Limb (tissue), 2 donors: ENCODE data around the gene ZNF774.
"Not testable (repeated sequence)": the region's sequence is repeated elsewhere in the genome, so short reads cannot be mapped to it uniquely, and the experiment has no call there.

ENCODE experiments used
- DNase-seq, 2 donors: peaks; one replicate each; pipeline ENCODE4 v3.0.0-alpha.2; 2016; ENCODE audit errors: extremely low spot score in 2 of 2

The ZNF774 gene

DNA sequence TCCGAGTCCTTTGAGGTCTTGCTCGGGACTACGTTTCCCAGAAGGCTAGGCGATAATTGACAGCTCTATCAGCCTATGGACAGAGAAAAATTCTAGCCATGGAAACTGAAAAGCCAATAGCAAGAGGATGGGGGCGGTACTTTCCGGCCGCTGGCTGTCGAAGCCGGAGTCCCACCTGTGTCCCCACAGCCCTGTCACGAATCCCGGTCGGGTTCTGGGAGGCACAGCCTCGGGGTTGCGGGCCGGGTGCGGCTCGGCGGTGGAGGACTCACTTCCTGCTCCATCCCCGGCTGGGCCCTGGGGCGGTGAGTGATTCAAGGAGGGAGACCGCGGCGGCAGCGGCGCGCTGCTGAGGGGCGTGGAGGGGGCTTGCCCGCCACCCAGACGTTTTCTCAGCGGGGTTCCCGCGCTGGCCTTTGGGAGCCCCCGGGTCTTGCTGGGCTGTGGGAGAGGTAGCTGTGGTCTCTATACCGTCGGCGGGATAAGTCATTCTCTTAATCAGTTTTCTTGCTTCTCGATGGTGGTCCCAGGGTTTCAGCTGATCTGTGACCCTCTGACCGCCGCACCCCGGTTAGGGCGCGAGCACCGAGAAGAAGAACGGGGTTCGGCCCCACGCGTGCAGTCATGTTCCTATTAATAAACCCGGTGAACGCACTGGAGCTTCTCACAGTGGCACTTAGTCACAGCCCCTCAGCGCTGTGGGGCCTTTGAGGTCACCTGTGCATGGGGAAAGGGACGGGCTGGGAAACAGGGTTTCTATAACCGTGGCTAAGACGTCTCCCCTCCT lies at the start of gene ZNF774:
Gene ZNF774 (plus strand): TSS at position 178 of the 787 bp plus-strand sequence. CDS start 2,377 bp downstream, outside the sequence.
- peak; percentile 92 to 95 for DNase-seq

- not testable (repeated sequence) for DNase-seq
Measured at GRCh38 chr15:90305355-90305754, 46.7 kb upstream of the ZNF774 start.

GRCh38 chr15:90305932-90306331 lies 46.2 kb upstream of the ZNF774 start:
- DNase-seq = no peak

DNA sequence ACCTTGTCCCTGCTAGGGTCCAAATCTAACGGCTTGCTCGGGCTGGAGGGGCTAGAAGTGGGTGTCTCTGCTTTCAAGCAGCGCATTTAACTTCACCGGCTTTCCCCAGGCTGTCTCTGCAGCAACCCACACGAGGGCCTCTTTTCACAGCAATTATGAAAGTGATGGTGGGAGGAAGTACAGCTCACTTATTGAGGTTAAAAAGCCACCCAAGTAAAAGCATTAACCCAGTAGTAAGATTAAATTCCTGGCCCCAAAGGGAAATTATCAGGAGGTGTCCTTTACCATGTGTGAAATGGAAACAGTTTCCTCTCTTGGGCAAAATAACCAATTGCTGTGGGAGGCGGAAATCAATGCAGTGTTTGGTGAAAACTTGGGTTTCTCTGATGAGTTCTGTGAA lies 45.5 kb upstream of the ZNF774 start:
- DNase-seq = no peak

DNA sequence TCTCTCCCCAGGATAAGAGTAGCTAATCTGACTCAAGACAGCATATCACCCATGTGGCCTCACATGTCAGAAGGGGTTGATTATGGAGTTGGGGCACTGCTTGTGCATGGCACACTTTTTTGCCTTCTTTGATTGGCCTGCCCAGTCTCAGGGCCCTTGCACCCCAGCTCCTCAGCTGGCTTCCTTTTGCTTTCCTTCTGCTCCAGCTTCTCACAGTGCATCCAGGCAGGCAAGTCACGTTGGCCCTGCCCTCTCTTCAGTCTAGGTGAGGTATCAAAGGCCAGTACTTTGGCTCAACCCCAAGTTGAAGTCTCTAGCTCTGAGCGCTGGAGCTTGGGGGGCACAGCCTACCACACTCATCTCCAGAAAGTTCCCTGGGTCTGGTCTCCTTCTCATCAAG lies 44.4 kb upstream of the ZNF774 start:
- no peak for DNase-seq

DNA sequence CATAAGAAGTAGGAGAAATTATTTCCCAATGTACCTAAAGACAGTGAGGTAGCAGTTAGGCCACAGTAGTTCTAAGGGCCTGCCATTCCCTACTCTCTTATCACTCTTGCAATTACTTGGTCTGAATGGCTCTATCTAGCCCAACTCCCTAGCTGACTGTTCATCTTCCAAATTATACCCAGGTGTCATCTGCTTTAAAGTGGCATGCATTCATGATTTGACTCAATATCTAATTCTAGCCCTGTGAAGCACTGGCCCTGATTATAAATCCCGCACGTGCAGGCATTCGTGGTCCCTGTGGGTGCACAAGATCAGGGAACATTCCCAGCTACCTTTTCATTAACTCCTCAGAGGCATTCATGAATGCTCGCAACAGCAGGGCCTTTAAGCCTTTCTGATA lies 43.1 kb upstream of the ZNF774 start:
- no peak for DNase-seq

- no peak for DNase-seq
Measured at GRCh38 chr15:90315278-90315982, 36.7 kb upstream of the ZNF774 start.

- no peak for DNase-seq
Measured at GRCh38 chr15:90316139-90316538, 35.9 kb upstream of the ZNF774 start.

- DNase-seq = no peak
Measured at GRCh38 chr15:90318591-90318990, 33.5 kb upstream of the ZNF774 start.

GRCh38 chr15:90320062-90320884 lies 31.8 kb upstream of the ZNF774 start:
- peak; percentile 88 to 93 for DNase-seq

DNA sequence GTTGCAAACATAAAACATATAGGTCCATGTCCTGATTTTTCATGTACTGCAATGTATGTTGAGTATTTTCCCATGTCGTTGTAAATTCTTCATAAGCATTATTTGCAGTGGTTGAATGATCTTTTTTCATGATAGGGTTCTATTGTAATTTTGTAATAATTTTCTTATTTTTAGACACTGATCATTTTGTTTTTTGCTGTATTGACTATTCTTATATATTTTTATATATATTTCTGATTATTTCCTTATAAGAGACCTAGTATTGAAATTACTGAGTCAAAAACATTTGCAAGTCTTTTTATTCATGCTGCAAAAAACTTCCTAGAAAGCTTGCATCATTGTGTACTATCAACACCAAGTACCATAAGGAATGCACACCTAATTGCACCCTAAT lies 31.2 kb upstream of the ZNF774 start:
- DNase-seq = no peak

DNA sequence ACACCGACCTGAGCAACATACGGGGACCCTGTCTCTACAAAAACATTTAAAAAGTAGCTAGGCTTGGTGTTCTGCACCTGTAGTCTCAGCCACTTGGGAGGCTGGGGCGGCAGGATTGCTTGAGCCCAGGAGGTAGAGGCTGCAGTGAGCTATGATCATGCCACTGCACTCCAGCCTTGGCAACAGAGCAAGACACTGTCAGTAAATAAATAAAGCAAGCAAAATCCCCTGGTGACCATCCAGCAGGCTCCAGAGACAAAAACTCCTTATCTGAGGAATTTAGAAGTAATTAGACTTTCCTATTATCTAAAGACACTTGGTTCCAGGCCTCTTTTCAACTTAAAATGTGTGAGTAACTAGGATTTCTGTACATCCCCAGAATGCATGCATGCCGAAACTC lies 29.5 kb upstream of the ZNF774 start:
- no peak for DNase-seq

GRCh38 chr15:90325726-90326125 lies 26.4 kb upstream of the ZNF774 start:
- DNase-seq = no peak

GRCh38 chr15:90326441-90326840 lies 25.6 kb upstream of the ZNF774 start:
- no peak for DNase-seq

GRCh38 chr15:90327311-90327710 lies 24.8 kb upstream of the ZNF774 start:
- no peak for DNase-seq

- DNase-seq = no peak
Measured at GRCh38 chr15:90334304-90334731, 17.8 kb upstream of the ZNF774 start.

DNA sequence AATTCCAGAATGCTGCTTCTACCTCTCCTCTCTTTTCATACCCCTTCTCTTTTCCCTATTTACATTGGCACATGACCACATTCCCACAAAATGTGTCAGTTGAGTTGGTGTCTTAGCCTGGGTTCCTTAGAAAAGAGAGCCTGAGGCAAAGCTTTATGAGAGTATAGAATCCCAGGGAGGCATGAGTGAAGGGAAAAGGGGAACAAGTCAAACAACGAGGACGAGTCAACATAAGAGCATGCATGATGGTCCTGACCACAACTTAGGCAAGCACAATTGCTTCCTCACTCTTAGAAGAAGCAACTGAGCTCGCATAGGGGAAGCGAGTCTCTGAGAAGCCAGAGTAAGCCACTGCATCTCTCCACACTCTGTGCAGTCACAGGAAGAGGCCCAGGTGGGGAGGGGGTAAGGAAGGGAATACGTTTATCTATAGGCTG lies 15.4 kb upstream of the ZNF774 start:
- DNase-seq = no peak

DNA sequence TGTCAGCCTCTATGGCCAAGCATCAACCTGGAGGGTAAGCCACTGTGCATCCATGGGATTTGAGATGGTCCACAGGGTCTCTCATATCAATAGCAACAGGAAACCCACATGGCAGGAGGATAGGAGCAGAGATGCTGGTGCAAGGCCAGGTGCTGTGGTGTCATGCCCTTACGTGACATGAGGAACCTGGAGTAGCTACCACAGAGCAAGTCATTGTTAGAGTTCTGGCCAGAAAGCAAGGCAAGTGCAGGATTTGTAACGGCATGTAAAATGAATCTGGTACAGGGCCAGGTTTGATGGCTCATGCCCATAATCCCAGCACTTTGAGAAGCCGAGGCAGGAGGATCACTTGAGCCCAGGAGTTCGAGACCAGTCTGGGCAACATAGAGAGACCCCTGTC lies 14.8 kb upstream of the ZNF774 start:
- no peak for DNase-seq

GRCh38 chr15:90338532-90338931 lies 13.6 kb upstream of the ZNF774 start:
- DNase-seq = no peak

- no peak for DNase-seq
Measured at GRCh38 chr15:90340345-90340744, 11.7 kb upstream of the ZNF774 start.

- DNase-seq = no peak
Measured at GRCh38 chr15:90343302-90343790, 8.7 kb upstream of the ZNF774 start.

DNA sequence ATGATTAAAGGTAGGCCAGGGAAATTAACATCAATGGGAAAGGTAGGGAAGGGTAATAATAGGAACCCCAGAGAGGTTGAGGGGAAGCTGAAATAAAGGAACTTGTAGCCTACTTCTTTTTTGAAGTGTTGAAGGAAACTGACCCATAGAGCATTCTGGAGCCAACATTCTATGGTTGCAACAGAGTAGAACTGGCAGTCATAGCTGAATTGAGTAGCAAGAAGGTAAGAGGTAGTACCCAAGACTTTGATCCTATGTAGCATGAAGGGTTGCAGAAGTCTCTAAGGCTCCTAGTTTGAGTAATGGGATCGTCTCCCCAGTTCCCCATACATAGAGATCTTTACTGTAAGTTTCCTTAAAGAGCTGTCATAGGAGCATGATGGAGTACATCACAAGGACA lies 7.4 kb upstream of the ZNF774 start:
- no peak for DNase-seq
